Measurements from ENCODE around the gene LRRC74A. TPM values are rescaled to one million over a fixed set of nuclear protein-coding genes. Genes with fewer than 3 reads are reported as not detected.
A peak's percentile ranks its signal among the peaks of the same experiment; 100 is the strongest.
"Not testable (repeated sequence)": the region's sequence is repeated elsewhere in the genome, so short reads cannot be mapped to it uniquely, and the experiment has no call there.

Gene LRRC74A
- total and polyA plus RNA-seq, 2 experiments from 2014 or later = not detected

DNA sequence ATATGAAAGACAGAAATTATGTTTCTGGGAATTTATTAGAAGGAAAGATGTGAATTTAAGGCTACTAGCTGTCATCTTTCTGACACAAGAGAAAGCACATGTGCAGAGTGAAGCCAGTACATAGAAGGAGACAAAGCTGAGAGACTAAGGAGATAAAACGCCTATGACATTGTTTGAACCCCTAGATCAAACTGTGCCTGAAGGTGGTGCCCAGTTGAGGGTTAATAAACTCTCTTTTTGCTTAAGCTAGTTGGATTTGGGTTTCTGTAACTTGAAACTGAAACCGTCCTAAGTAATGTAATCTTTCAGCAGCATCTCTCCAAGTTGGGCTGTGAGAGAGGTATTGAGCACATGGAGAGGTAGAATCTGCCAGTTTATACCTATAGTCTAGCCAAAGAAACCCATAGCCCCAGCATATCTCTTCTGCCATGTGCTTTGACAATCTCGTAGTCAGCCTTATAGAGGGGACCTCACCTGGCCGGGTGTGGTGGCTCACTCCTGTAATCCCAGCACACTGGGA is 84.2 kb downstream of the LRRC74A start:
- no peak overlapping the region for H3K4me3 ChIP-seq
- H3K4me2 ChIP-seq = no peak overlapping the region
- 86% methylated on average over 4 of the region's 4 CpGs for WGBS (ENCODE audit: low lambda C conversion rate, missing lambda C conversion rate)
- DNase-seq (ENCODE audit: low spot score) = no peak
- TF ChIP-seq EZH2phosphoT487 (IDR thresholded peaks at IDR 0.05; ENCODE audit: low read depth, severe bottlenecking, unreplicated experiment) = no peak
- TF ChIP-seq, protein P1, sequence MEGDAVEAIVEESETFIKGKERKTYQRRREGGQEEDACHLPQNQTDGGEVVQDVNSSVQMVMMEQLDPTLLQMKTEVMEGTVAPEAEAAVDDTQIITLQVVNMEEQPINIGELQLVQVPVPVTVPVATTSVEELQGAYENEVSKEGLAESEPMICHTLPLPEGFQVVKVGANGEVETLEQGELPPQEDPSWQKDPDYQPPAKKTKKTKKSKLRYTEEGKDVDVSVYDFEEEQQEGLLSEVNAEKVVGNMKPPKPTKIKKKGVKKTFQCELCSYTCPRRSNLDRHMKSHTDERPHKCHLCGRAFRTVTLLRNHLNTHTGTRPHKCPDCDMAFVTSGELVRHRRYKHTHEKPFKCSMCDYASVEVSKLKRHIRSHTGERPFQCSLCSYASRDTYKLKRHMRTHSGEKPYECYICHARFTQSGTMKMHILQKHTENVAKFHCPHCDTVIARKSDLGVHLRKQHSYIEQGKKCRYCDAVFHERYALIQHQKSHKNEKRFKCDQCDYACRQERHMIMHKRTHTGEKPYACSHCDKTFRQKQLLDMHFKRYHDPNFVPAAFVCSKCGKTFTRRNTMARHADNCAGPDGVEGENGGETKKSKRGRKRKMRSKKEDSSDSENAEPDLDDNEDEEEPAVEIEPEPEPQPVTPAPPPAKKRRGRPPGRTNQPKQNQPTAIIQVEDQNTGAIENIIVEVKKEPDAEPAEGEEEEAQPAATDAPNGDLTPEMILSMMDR (IDR thresholded peaks at IDR 0.05; ENCODE audit: poor library complexity) = no peak
- TF ChIP-seq EZH2 (IDR thresholded peaks at IDR 0.05; ENCODE audit: borderline replicate concordance) = no peak
- no peaks in the 10 kb centered on the region for H3K27me3 ChIP-seq
- H3K4me1 ChIP-seq (ENCODE audit: insufficient read depth) = peaks cover 20% of the 10 kb centered on the region
- no peak overlapping the region for H2AFZ ChIP-seq
- H3K27ac ChIP-seq = no peak overlapping the region
- no peaks in the 10 kb centered on the region for H3K36me3 ChIP-seq (replicated peaks; ENCODE audit: insufficient read depth, low read depth)
- H3K9me2 ChIP-seq (replicated peaks; ENCODE audit: insufficient read depth) = no peaks in the 10 kb centered on the region
- no peaks in the 10 kb centered on the region for H3K79me2 ChIP-seq
- H3K9me3 ChIP-seq (ENCODE audit: low read depth) = no peaks in the 10 kb centered on the region
- H4K20me1 ChIP-seq (ENCODE audit: insufficient read depth, poor library complexity, severe bottlenecking) = no peaks in the 10 kb centered on the region

DNA sequence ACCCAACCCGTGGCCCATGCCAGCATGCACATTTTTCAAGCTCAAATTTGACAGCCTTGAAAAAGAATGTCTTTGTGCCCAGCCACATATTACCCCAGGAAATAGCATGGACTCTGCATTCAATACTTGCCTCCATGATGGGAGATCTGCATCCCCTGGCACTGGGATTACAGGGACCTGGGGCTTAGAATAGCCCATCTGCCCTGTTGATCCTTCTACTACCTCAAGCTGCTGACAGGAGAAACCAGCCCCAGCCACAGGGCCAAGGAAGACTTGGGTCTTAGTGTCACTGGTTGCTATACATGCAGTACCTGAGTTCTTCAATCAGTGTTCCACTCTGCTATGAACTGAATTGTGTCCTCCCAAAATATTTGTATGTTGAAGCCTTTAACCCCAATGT is 85.3 kb downstream of the LRRC74A start:
- no peak for TF ChIP-seq EZH2phosphoT487 (IDR thresholded peaks at IDR 0.05; ENCODE audit: low read depth, severe bottlenecking, unreplicated experiment)
- no peak for TF ChIP-seq EZH2 (IDR thresholded peaks at IDR 0.05; ENCODE audit: borderline replicate concordance)
- TF ChIP-seq, protein P1 (IDR thresholded peaks at IDR 0.05; ENCODE audit: poor library complexity) = no peak
- Histone ChIP-seq H3K4me3 (no peak overlapping the region), H3K9me2 (replicated peaks; ENCODE audit: insufficient read depth) (no peaks in the 10 kb centered on the region), H4K20me1 (ENCODE audit: insufficient read depth, poor library complexity, severe bottlenecking) (no peaks in the 10 kb centered on the region), H3K4me1 (ENCODE audit: insufficient read depth) (peaks cover 29% of the 10 kb centered on the region), H3K27me3 (no peaks in the 10 kb centered on the region), H3K27ac (no peak overlapping the region), H3K79me2 (no peaks in the 10 kb centered on the region), H3K9me3 (ENCODE audit: low read depth) (no peaks in the 10 kb centered on the region), H3K4me2 (no peak overlapping the region), H2AFZ (no peak overlapping the region), H3K36me3 (replicated peaks; ENCODE audit: insufficient read depth, low read depth) (no peaks in the 10 kb centered on the region)
- DNase-seq (ENCODE audit: low spot score) = no peak
- WGBS (ENCODE audit: low lambda C conversion rate, missing lambda C conversion rate) = 88% methylated on average over 1 of the region's 1 CpG

DNA sequence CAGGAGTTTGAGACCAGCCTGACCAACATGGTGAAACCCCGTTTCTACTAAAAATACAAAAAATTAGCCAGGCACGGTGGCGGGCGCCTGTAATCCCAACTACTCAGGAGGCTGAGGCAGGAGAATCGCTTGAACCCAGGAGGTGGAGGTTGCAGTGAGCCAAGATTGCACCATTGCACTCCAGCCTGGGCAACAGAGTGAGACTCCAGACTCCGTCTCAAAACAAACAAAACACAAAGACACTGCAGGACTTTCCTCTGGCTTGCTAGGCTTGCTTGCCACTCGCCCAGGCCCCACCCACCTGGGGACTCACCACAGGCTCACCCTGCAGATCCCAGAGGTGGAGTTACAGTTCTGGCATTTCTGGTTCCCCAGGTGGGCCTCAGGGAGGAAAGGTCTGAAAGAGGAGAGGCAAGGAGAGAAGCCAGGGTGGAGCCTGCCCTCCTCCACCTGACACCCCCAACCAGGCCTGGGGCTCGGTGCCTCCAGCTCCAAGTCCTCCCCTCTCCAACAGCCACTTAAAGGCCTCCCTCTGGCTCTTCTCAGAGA is 88.4 kb downstream of the LRRC74A start:
- H2AFZ ChIP-seq; H3K36me3 ChIP-seq (replicated peaks; ENCODE audit: insufficient read depth, low read depth); H3K9me3 ChIP-seq (ENCODE audit: low read depth); H3K4me3 ChIP-seq; H4K20me1 ChIP-seq (ENCODE audit: insufficient read depth, poor library complexity, severe bottlenecking); H3K9me2 ChIP-seq (replicated peaks; ENCODE audit: insufficient read depth); H3K27me3 ChIP-seq; H3K79me2 ChIP-seq; H3K4me2 ChIP-seq: not testable (repeated sequence)
- Histone ChIP-seq H3K4me1 (ENCODE audit: insufficient read depth) (peaks cover 58% of the 10 kb centered on the region), H3K27ac (peak overlapping the region; percentile 65)
- WGBS (ENCODE audit: low lambda C conversion rate, missing lambda C conversion rate) = 73% methylated on average over 8 of the region's 8 CpGs
- peak; percentile 60 for DNase-seq (ENCODE audit: low spot score)

DNA sequence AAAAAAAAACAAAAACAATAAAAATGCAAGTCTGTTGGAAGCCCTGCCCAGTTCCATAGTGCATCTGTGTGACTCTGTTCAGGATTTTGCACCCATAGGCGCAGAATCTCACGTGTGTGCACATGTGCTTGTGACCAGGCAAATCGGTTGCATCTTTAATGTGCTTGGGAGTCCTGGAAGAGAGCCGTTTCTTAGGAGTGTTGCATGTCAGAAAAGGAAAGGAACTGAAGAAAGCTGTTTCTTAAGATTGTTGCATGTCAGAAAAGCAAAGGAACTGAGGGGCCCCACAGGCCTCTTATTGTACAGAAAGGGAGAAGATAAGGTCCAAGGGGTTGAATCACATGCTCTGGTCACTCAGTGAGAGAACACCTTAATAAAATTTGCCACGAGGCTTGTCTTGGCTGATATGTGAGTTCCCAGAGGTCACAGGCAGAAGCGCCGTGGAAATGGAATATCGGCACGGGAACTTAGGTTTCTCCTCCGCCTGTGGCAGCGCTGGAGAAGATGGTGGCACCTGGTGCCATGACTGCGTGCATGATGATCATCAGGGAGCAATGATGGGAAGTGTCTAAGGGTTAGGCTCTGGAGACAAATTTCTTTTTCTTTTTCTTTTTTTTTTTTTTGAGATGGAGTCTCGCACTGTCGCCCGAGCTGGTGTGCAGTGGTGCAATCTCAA is 90.0 kb downstream of the LRRC74A start:
- DNase-seq (ENCODE audit: low spot score) = peak; percentile 32
- Histone ChIP-seq H3K79me2 (no peaks in the 10 kb centered on the region), H3K36me3 (replicated peaks; ENCODE audit: insufficient read depth, low read depth) (no peaks in the 10 kb centered on the region), H3K27me3 (no peaks in the 10 kb centered on the region), H3K4me1 (ENCODE audit: insufficient read depth) (peaks cover 69% of the 10 kb centered on the region), H3K27ac (peak overlapping the region; percentile 60), H2AFZ (no peak overlapping the region), H3K9me2 (replicated peaks; ENCODE audit: insufficient read depth) (no peaks in the 10 kb centered on the region), H3K4me3 (no peak overlapping the region), H3K4me2 (no peak overlapping the region), H4K20me1 (ENCODE audit: insufficient read depth, poor library complexity, severe bottlenecking) (no peaks in the 10 kb centered on the region), H3K9me3 (ENCODE audit: low read depth) (no peaks in the 10 kb centered on the region)
- TF ChIP-seq EZH2 (IDR thresholded peaks at IDR 0.05; ENCODE audit: borderline replicate concordance) (no peak), EZH2phosphoT487 (IDR thresholded peaks at IDR 0.05; ENCODE audit: low read depth, severe bottlenecking, unreplicated experiment) (no peak)
- TF ChIP-seq, protein P1 (IDR thresholded peaks at IDR 0.05; ENCODE audit: poor library complexity) = no peak
- 84% methylated on average over 12 of the region's 15 CpGs for WGBS (ENCODE audit: low lambda C conversion rate, missing lambda C conversion rate)
